ENCODE measurements around the gene MYOG.

DNA sequence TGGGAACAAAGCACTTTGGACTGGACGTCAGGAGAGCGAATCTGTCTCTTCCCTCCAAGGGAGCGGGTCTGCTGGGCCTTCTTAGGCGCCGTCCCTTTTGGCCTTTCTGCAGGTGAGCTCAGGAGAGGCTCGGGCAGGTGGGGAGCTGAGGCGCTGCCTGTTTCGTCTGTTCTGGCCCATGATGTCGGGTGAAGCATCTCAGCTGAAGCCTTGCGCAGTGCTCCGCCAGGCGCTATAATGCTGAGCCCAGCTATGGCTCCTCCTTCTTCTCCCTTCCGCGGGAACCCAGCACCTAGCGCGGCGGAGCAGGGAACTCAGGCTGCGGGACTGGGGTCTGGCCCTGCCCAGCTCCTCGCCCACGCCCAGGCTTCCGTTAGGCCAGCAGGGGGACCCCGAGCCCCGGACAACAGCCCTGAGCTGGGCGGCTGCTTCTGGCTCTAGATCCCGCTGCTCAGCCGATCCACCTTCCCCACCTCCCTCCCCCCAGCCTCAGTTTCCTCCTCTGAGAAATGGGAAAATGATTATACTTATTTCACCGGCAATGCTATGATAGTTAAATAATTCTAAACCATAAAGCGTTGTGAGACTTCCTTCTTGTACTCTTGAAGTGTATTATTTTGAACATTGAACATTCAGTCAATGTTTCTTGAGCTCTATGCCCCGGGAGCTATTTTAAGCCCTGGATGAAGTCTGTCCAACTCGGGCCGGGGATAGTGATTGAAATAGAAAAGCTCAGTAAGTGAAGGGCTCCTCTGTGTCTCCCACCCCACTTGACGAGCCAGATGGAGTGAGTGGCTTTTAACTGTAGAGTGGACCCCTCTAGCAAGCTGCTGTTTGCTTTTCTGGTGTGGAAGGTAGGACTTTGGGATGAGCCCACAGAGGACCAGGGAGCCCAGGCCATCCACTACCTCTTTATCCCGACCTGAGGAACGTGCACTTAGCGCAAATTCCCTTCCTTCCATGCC is 32.1 kb upstream of the MYOG start:
- TF ChIP-seq, protein P1, sequence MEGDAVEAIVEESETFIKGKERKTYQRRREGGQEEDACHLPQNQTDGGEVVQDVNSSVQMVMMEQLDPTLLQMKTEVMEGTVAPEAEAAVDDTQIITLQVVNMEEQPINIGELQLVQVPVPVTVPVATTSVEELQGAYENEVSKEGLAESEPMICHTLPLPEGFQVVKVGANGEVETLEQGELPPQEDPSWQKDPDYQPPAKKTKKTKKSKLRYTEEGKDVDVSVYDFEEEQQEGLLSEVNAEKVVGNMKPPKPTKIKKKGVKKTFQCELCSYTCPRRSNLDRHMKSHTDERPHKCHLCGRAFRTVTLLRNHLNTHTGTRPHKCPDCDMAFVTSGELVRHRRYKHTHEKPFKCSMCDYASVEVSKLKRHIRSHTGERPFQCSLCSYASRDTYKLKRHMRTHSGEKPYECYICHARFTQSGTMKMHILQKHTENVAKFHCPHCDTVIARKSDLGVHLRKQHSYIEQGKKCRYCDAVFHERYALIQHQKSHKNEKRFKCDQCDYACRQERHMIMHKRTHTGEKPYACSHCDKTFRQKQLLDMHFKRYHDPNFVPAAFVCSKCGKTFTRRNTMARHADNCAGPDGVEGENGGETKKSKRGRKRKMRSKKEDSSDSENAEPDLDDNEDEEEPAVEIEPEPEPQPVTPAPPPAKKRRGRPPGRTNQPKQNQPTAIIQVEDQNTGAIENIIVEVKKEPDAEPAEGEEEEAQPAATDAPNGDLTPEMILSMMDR (IDR thresholded peaks at IDR 0.05) = peak in 5 of 6 experiments; percentile 36 to 57 (median 53)
- no peak for TF ChIP-seq POLR2A (IDR thresholded peaks at IDR 0.05)
